Omental fat pad (tissue), 4 donors: ENCODE results near the gene NOD2. TPM values are rescaled to one million over a fixed set of nuclear protein-coding genes. Genes with fewer than 3 reads are reported as not detected.
A peak's percentile ranks its signal among the peaks of the same experiment; 100 is the strongest.

ENCODE experiments used
- ATAC-seq: fragments of 150-250 bp; one replicate; pipeline ENCODE4 v1.9.1; 2016; ENCODE audit warnings: mild to moderate bottlenecking, moderate library complexity; ENCODE audit not compliant: low FRiP score
- DNase-seq: peaks from one replicate; pipeline ENCODE4 v3.0.0-alpha.2; 2019; ENCODE audit warnings: low spot score
- CTCF ChIP-seq, 3 donors: fragments of 450-650 bp; IDR thresholded peaks; one replicate each; pipeline ENCODE4 v1.5.1; 2016 to 2017; ENCODE audit warnings: antibody characterized with exemption in 3 of 3, mild to moderate bottlenecking in 3 of 3, moderate library complexity in 2 of 3
- total RNA-seq, 4 donors: library from RNA; depleted of rRNA; stranded (reverse); fragments of >200 nt; gene quantifications; one replicate each; pipeline ENCODE4 v1.1.0, GENCODE V29; 2016

The NOD2 gene
- total RNA-seq, 4 donors from 2014 or later, result 4.4 to 17.2 (median 5.4) TPM

- DNase-seq (no peak), ATAC-seq (no peak)
- TF ChIP-seq CTCF (IDR thresholded peaks at IDR 0.05), result no peak
Observed at GRCh38 chr16:50683689-50684374, 9.6 kb upstream of the NOD2 start.

GRCh38 chr16:50684823-50685461 lies 8.5 kb upstream of the NOD2 start:
- DNase-seq (no peak), ATAC-seq (no peak)
- TF ChIP-seq CTCF (IDR thresholded peaks at IDR 0.05), result no peak

GRCh38 chr16:50685462-50686063 lies 7.8 kb upstream of the NOD2 start:
- DNase-seq, result no peak
- no peak for TF ChIP-seq CTCF (IDR thresholded peaks at IDR 0.05)
- ATAC-seq, result peak; percentile 29

GRCh38 chr16:50688083-50688482 lies 5.3 kb upstream of the NOD2 start:
- no peak for TF ChIP-seq CTCF (IDR thresholded peaks at IDR 0.05)
- DNase-seq (no peak), ATAC-seq (no peak)

GRCh38 chr16:50688867-50689266 lies 4.5 kb upstream of the NOD2 start:
- no peak for TF ChIP-seq CTCF (IDR thresholded peaks at IDR 0.05)
- no peak for ATAC-seq

GRCh38 chr16:50690177-50690576 lies 3.2 kb upstream of the NOD2 start:
- ATAC-seq (no peak), DNase-seq (no peak)
- no peak for TF ChIP-seq CTCF (IDR thresholded peaks at IDR 0.05)

More at GRCh38 chr16:50688867-50689266, 4.5 kb upstream of the NOD2 start:
- DNase-seq, result no peak
